Uterine smooth muscle cell (primary cell): ENCODE results near the gene ATP2B1. TPM values are rescaled to one million over a fixed set of nuclear protein-coding genes. Genes with fewer than 3 reads are reported as not detected.

Experiments
- total RNA-seq: library from RNA; depleted of rRNA; stranded (reverse); fragments of >200 nt; gene quantifications from 2 replicates; pipeline ENCODE4 v1.2.3, GENCODE V29; 2014

Gene ATP2B1
- total RNA-seq = 344 and 473 TPM in 2 replicates

DNA sequence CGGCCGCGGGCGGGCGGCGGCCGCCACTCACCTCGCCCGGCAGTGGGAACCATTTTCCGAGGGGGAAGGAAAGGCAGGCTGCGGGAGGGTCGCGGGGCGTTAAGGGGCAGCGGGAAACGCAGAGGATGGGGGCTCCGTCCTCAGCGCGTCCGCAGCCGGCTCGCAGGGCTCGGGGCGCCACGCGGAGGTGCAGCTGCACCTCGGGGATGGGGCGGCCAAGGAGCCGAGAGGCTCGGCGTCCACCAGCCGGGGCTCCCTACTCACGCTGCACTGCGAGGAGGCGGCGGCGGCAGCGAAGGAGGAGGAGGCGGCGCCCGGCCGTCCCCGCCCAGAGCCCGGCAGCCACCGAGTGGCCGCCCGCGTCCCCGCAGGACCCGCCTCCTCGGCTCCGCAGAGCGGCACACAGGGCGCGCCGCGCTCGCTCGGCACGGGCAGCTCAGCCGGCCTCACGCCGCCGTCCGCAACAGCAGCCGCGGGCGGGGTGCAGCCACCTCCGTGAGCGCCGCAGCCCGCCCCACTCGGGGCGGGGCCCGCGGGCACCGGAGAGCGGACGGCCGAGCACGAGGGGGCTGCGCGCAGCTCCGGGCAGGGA lies at the start of gene ATP2B1:
TSS of gene ATP2B1 (minus strand) at position 274 of the 592 bp plus-strand sequence. CDS start 52,952 bp downstream, outside the sequence.

Other genes with a start within 250 kb of the ATP2B1 start
- 18.2 and 21.6 TPM in 2 replicates for gene GALNT4, start 184.0 kb downstream of the ATP2B1 start, total RNA-seq
- gene POC1B, start 182.8 kb downstream of the ATP2B1 start, total RNA-seq = 15.7 and 16.5 TPM in 2 replicates